ENCODE results near the gene ZNF487. TPM values are rescaled to one million over a fixed set of nuclear protein-coding genes. Genes with fewer than 3 reads are reported as not detected.

Gene ZNF487
- total and polyA plus RNA-seq, 2 of the 13 experiments (the other 11 are each of a cell fraction or from before 2014, with no cell fraction given): 7.4 to 8.8 TPM

DNA sequence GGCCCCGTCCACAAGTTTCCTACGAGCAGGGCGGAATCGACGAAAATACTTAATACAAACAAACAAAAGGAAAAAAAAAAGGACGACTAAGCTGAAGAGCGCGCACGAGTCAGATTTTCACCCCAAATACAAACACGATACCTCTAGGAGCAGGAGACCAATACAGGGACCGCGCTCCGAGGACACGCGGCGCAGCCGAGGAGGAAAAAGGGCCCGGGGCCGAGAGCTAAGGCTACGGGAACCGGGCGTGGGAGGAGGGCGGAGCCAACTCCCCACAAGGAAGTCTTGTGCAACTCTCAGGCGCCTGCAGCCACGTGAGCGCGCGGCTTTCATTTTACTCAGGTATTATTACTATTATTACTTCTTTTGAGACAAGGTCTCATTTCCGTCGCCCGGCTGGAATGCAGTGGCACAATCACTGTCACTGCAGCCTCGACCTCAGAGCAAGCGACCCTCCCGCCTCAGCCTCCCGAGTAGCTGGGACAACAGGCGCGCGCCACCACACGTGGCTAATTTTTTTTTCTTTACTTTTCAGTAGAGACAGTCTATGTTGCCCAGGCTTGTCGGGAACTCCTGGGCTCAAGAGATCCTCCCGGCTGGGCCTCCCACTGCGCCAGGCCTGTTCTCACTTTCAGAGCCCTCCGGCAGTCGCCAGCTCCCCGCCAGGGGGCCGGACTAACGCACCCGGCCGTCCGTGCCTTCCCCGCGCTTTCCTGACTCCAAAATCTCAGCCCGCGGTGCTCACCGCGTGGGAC is 29.2 kb upstream of the ZNF487 start (continued):
- TF ChIP-seq, protein P1, sequence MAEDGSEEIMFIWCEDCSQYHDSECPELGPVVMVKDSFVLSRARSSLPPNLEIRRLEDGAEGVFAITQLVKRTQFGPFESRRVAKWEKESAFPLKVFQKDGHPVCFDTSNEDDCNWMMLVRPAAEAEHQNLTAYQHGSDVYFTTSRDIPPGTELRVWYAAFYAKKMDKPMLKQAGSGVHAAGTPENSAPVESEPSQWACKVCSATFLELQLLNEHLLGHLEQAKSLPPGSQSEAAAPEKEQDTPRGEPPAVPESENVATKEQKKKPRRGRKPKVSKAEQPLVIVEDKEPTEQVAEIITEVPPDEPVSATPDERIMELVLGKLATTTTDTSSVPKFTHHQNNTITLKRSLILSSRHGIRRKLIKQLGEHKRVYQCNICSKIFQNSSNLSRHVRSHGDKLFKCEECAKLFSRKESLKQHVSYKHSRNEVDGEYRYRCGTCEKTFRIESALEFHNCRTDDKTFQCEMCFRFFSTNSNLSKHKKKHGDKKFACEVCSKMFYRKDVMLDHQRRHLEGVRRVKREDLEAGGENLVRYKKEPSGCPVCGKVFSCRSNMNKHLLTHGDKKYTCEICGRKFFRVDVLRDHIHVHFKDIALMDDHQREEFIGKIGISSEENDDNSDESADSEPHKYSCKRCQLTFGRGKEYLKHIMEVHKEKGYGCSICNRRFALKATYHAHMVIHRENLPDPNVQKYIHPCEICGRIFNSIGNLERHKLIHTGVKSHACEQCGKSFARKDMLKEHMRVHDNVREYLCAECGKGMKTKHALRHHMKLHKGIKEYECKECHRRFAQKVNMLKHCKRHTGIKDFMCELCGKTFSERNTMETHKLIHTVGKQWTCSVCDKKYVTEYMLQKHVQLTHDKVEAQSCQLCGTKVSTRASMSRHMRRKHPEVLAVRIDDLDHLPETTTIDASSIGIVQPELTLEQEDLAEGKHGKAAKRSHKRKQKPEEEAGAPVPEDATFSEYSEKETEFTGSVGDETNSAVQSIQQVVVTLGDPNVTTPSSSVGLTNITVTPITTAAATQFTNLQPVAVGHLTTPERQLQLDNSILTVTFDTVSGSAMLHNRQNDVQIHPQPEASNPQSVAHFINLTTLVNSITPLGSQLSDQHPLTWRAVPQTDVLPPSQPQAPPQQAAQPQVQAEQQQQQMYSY (CRISPR knock-in tag; IDR thresholded peaks at IDR 0.05): no peak
- TF ChIP-seq CBFB (CRISPR knock-in tag; IDR thresholded peaks at IDR 0.05) (no peak), ZNF232 (CRISPR knock-in tag; IDR thresholded peaks at IDR 0.05; ENCODE audit: borderline replicate concordance) (no peak), ZBTB7B (CRISPR knock-in tag; IDR thresholded peaks at IDR 0.05) (no peak; the same call in 1 of the 2 replicates), ZNF777 (CRISPR knock-in tag; IDR thresholded peaks at IDR 0.05) (peak; percentile 59), PLRG1 (conservative IDR thresholded peaks at IDR 0.05) (no peak), ZNF790 (CRISPR knock-in tag; IDR thresholded peaks at IDR 0.05; ENCODE audit: borderline replicate concordance) (no peak), SPEN (CRISPR knock-in tag; IDR thresholded peaks at IDR 0.05; ENCODE audit: low read depth) (no peak; the same call in 1 of the 2 replicates), REPIN1 (CRISPR knock-in tag; IDR thresholded peaks at IDR 0.05; ENCODE audit: borderline replicate concordance, low read depth) (peak; percentile 95), PTBP1 (IDR thresholded peaks at IDR 0.05; ENCODE audit: low read depth, low read length, poor library complexity, severe bottlenecking) (no peak), ZNF652 (CRISPR knock-in tag; IDR thresholded peaks at IDR 0.05; ENCODE audit: borderline replicate concordance, low read depth) (no peak), ZBTB3 (CRISPR knock-in tag; IDR thresholded peaks at IDR 0.05; ENCODE audit: borderline replicate concordance, low read depth) (no peak), NFIB (CRISPR knock-in tag; IDR thresholded peaks at IDR 0.05; ENCODE audit: borderline replicate concordance) (no peak), SRSF9 (IDR thresholded peaks at IDR 0.05; ENCODE audit: borderline replicate concordance, insufficient read depth, low read depth, low read length, poor library complexity, severe bottlenecking) (no peak)
- TF ChIP-seq, protein P2, sequence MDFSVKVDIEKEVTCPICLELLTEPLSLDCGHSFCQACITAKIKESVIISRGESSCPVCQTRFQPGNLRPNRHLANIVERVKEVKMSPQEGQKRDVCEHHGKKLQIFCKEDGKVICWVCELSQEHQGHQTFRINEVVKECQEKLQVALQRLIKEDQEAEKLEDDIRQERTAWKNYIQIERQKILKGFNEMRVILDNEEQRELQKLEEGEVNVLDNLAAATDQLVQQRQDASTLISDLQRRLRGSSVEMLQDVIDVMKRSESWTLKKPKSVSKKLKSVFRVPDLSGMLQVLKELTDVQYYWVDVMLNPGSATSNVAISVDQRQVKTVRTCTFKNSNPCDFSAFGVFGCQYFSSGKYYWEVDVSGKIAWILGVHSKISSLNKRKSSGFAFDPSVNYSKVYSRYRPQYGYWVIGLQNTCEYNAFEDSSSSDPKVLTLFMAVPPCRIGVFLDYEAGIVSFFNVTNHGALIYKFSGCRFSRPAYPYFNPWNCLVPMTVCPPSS (IDR thresholded peaks at IDR 0.05): no peak
- TF ChIP-seq, protein P3, sequence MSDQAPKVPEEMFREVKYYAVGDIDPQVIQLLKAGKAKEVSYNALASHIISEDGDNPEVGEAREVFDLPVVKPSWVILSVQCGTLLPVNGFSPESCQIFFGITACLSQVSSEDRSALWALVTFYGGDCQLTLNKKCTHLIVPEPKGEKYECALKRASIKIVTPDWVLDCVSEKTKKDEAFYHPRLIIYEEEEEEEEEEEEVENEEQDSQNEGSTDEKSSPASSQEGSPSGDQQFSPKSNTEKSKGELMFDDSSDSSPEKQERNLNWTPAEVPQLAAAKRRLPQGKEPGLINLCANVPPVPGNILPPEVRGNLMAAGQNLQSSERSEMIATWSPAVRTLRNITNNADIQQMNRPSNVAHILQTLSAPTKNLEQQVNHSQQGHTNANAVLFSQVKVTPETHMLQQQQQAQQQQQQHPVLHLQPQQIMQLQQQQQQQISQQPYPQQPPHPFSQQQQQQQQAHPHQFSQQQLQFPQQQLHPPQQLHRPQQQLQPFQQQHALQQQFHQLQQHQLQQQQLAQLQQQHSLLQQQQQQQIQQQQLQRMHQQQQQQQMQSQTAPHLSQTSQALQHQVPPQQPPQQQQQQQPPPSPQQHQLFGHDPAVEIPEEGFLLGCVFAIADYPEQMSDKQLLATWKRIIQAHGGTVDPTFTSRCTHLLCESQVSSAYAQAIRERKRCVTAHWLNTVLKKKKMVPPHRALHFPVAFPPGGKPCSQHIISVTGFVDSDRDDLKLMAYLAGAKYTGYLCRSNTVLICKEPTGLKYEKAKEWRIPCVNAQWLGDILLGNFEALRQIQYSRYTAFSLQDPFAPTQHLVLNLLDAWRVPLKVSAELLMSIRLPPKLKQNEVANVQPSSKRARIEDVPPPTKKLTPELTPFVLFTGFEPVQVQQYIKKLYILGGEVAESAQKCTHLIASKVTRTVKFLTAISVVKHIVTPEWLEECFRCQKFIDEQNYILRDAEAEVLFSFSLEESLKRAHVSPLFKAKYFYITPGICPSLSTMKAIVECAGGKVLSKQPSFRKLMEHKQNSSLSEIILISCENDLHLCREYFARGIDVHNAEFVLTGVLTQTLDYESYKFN (CRISPR knock-in tag; conservative IDR thresholded peaks at IDR 0.05): no peak
- TF ChIP-seq, protein P4, sequence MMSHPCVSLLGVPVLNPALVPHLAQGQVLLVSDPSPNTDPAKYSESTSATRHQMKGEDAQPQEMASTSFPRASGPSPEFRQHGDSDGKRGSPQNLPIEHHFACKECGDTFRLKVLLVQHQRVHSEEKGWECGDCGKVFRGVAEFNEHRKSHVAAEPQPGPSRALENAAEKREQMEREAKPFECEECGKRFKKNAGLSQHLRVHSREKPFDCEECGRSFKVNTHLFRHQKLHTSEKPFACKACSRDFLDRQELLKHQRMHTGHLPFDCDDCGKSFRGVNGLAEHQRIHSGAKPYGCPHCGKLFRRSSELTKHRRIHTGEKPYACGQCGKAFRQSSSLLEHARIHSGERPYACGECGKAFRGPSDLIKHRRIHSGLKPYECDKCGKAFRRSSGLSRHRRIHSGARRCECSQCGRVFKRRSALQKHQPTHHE (CRISPR knock-in tag; IDR thresholded peaks at IDR 0.05; ENCODE audit: borderline replicate concordance): no peak; the same call in 1 of the 2 replicates

All from HepG2 (cell line).